ENCODE results near the gene CAV1. TPM values are rescaled to one million over a fixed set of nuclear protein-coding genes. Genes with fewer than 3 reads are reported as not detected.

The CAV1 gene
- total and polyA plus RNA-seq, 2 of the 13 experiments (the other 11 are each of a cell fraction or from before 2014, with no cell fraction given) = 0.40 TPM; not detected in 1

DNA sequence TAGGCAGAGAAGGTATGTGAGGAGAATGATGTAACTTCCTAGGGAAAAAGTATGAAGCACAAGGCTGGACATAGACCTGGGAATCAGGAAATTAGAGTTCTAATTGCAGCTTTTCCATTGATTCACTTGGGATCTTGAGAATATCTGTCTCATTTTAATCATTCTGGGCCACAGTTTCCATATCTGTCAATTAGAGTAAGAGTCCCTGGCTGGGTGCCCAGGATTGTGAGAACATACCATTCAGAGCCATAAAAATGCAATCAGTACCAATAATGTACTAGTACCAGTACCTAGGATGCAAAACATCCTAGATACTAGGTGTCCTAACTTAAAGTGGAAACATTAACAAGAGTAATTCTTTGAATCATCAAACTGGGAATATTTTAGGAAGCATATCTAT, 29.6 kb downstream of the CAV1 start:
- H3K27ac ChIP-seq (ENCODE audit: extremely low read length, insufficient read depth, low read length) = no peak overlapping the region
- FAIRE-seq = no peak

More for the DNA sequence above, 29.6 kb downstream of the CAV1 start:
- Histone ChIP-seq H3K4me1 (ENCODE audit: insufficient read depth, low read length) (no peaks in the 10 kb centered on the region), H3K27me3 (ENCODE audit: control insufficient read depth in 1 of 2, insufficient read depth in 2 of 2, low read length in 2 of 2) (no peaks in the 10 kb centered on the region), H3K4me3 (replicated peaks in 1 of 3; ENCODE audit: insufficient read depth in 1 of 3, low read depth in 2 of 3, low read length in 3 of 3) (no peak overlapping the region), H3K9me3 (ENCODE audit: low read length) (no peaks in the 10 kb centered on the region), H3K79me2 (ENCODE audit: insufficient read depth, low read length) (no peaks in the 10 kb centered on the region), H4K20me1 (ENCODE audit: insufficient read depth, low read length) (no peaks in the 10 kb centered on the region), H3K9ac (ENCODE audit: insufficient read depth, low read depth, low read length) (no peak overlapping the region), H3K4me2 (ENCODE audit: low read depth, low read length) (no peak overlapping the region), H2AFZ (ENCODE audit: low read length) (no peak overlapping the region), H3K36me3 (replicated peaks in 1 of 2; ENCODE audit: control insufficient read depth in 1 of 2, insufficient read depth in 2 of 2, low read length in 2 of 2) (no peaks in the 10 kb centered on the region)
- in situ Hi-C loops (cut with HindIII; ENCODE audit: extremely low pct_ligation_motif_present, low pct_unique_long_range_greater_than_20kb) (no loop called here), intact Hi-C loops (cut with micrococcal nuclease; ENCODE audit: unreplicated experiment) (no loop called here)
- TF ChIP-seq ZBTB42 (CRISPR knock-in tag; IDR thresholded peaks at IDR 0.05) = no peak
- TF ChIP-seq PTBP1 (IDR thresholded peaks at IDR 0.05; ENCODE audit: low read depth, low read length, poor library complexity, severe bottlenecking) = no peak
- no peak for TF ChIP-seq RNF219 (CRISPR knock-in tag; IDR thresholded peaks at IDR 0.05)
- no peak for TF ChIP-seq THAP9 (CRISPR knock-in tag; IDR thresholded peaks at IDR 0.05; ENCODE audit: borderline replicate concordance)
- no peak for TF ChIP-seq ZFAT (CRISPR knock-in tag; conservative IDR thresholded peaks at IDR 0.05)
- TF ChIP-seq PAX8 (CRISPR knock-in tag; IDR thresholded peaks at IDR 0.05; ENCODE audit: borderline replicate concordance) = no peak
- TF ChIP-seq, protein P1, sequence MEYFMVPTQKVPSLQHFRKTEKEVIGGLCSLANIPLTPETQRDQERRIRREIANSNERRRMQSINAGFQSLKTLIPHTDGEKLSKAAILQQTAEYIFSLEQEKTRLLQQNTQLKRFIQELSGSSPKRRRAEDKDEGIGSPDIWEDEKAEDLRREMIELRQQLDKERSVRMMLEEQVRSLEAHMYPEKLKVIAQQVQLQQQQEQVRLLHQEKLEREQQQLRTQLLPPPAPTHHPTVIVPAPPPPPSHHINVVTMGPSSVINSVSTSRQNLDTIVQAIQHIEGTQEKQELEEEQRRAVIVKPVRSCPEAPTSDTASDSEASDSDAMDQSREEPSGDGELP (IDR thresholded peaks at IDR 0.05; ENCODE audit: borderline replicate concordance, low read depth) = no peak
- TF ChIP-seq ZNF800 (CRISPR knock-in tag; IDR thresholded peaks at IDR 0.05) = no peak
- no peak for TF ChIP-seq ZNF260 (CRISPR knock-in tag; IDR thresholded peaks at IDR 0.05; ENCODE audit: borderline replicate concordance, low read depth)
- no peak for TF ChIP-seq ZNF691 (CRISPR knock-in tag; IDR thresholded peaks at IDR 0.05; ENCODE audit: borderline replicate concordance, low read depth)
- TF ChIP-seq ZNF460 (CRISPR knock-in tag; IDR thresholded peaks at IDR 0.05; ENCODE audit: borderline replicate concordance) = no peak
- POLR2A ChIA-PET = no interaction called here
- BruUV-seq (replicated peaks) = no TSS peak
- CTCF ChIA-PET (ENCODE audit: low intra/inter-chr PET ratio, low total read pairs) = no interaction called here
- ATAC-seq (no peak), DNase-seq (ENCODE audit: low spot score) (no peak)

Data from HepG2 (cell line).